ENCODE measurements around the gene MYH11.

MYH11 gene

GRCh38 chr16:15721018-15721417 lies 135.8 kb downstream of the MYH11 start:
- no peak overlapping the region for H3K4me3 ChIP-seq (replicated peaks in 1 of 2; ENCODE audit: low read depth in 2 of 2, low read length in 2 of 2)
- TF ChIP-seq CTCF (IDR thresholded peaks at IDR 0.05; ENCODE audit: low read depth, low read length), result no peak
- no peak for DNase-seq (ENCODE audit: low read depth in 2 of 2)

DNA sequence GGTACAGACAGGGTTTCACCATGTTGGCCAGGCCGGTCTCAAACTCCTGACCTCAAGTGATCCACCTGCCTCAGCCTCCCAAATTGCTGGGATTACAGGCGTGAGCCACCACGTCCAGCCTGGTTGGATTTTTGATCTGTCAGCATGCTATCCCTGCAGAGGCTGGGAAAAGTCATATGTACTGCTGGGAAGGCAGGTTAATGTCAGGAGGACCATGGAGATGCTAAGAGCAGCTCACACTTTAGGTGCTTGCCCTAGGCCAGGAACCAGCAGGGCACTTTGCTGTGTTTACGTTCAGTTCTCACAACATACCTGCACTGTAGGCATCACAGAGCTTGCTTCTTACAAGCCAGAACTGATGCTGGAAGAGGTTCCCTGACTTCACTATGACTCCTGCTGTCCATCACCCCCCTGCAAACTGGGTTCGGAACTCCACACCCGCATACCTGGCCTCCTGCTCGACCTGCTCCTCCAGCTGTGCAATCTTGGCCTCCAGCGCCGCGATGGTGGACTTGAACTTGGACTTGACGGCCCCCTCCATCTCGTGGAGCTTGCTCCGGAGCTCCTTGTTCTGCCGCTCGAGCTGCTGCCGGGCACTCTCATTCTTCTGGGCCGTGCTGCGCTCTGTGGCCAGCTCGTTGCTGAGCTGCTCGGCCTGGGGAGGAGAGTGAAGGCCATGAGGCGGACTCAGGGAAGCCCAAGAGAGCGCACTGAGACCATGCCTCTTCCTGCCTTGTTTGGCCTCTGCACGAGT lies 140.0 kb downstream of the MYH11 start:
- DNase-seq (ENCODE audit: low read depth in 2 of 2), result no peak
- TF ChIP-seq CTCF (IDR thresholded peaks at IDR 0.05; ENCODE audit: low read depth, low read length), result no peak
- H3K4me3 ChIP-seq (replicated peaks in 1 of 2; ENCODE audit: low read depth in 2 of 2, low read length in 2 of 2), result no peak overlapping the region

- no peak for TF ChIP-seq CTCF (IDR thresholded peaks at IDR 0.05; ENCODE audit: low read depth, low read length)
Observed at GRCh38 chr16:15715221-15715620, 141.6 kb downstream of the MYH11 start.

DNA sequence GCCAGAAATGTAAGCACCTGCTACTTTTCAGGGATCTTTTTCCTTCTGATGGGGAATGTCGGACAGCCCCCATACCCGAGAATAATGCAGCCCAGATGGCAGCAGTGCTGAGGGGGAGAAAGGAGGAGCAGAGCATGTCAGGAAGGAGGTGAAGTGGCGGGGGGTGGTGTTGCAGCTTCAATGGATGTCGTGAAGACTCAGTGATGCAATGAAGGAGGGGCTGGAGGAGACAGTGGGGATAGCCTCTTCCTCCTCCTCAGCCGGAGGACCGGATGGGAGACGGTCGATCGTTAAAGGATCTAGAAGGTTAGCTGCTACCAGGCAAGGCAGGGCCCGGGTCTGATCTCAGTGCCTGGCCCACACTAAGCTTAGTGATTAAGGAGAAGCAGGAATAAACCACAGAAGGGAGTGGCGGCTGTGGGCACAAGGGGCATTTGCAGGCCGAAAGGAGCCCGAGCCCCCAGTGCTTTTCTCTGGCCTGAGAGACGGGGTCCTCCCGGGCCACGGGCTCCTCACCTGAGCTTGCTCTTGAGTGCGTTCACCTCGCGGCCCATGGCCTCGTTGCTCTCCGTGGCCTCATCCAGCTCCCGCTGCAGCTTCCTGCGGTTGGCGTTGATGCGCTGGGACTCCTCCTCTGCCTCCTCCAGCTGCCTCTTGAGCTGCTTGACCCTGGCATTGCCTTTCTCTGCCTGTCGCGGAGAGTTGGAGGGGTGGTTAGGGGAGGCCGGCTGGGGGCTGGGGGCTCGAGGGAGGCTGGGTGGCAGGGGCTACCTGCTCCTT lies 142.2 kb downstream of the MYH11 start:
- no peak overlapping the region for H3K4me3 ChIP-seq (replicated peaks in 1 of 2; ENCODE audit: low read depth in 2 of 2, low read length in 2 of 2)
- DNase-seq (ENCODE audit: low read depth in 2 of 2), result no peak
- no peak for TF ChIP-seq CTCF (IDR thresholded peaks at IDR 0.05; ENCODE audit: low read depth, low read length)

More at GRCh38 chr16:15715221-15715620, 141.6 kb downstream of the MYH11 start:
- H3K4me3 ChIP-seq (replicated peaks in 1 of 2; ENCODE audit: low read depth in 2 of 2, low read length in 2 of 2), result no peak overlapping the region
- DNase-seq (ENCODE audit: low read depth in 2 of 2), result no peak

- DNase-seq (ENCODE audit: low read depth in 2 of 2), result no peak
- no peak overlapping the region for H3K4me3 ChIP-seq (replicated peaks in 1 of 2; ENCODE audit: low read depth in 2 of 2, low read length in 2 of 2)
- no peak for TF ChIP-seq CTCF (IDR thresholded peaks at IDR 0.05; ENCODE audit: low read depth, low read length)
Observed at GRCh38 chr16:15708997-15709396, 147.8 kb downstream of the MYH11 start.

DNA sequence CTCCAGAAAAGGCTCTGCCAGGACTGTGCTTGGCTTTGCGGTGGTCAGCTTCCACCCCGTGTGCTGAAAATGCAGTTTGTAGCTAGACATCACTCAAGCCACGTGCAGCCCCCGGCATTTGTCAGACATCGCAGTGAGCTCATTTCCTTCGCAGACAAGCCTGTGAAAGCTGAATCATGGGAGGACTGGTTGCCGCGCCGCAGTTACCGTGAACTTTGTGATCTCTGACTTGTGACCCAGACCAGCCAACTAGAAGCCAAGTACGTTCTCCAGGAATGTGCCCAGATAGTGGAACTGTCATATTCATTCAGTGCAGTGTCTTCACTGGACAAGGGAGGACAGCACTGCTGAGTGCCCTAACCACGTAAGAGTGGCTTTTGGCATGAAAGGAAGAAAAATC lies 148.7 kb downstream of the MYH11 start:
- H3K4me3 ChIP-seq (replicated peaks in 1 of 2; ENCODE audit: low read depth in 2 of 2, low read length in 2 of 2), result no peak overlapping the region
- no peak for TF ChIP-seq CTCF (IDR thresholded peaks at IDR 0.05; ENCODE audit: low read depth, low read length)
- peak; percentile 70 to 88 for DNase-seq (ENCODE audit: low read depth in 2 of 2)
